Cerebellar nuclear complex (tissue), 1 donor: ENCODE data around the gene TMPRSS7.
"Not testable (repeated sequence)": the region's sequence is repeated elsewhere in the genome, so short reads cannot be mapped to it uniquely, and the experiment has no call there.

Source experiments
- DNase-seq, 2 experiments: peaks; one replicate each; lab custom pipeline; 2025; lab: John Stamatoyannopoulos, UW

Gene TMPRSS7

DNA sequence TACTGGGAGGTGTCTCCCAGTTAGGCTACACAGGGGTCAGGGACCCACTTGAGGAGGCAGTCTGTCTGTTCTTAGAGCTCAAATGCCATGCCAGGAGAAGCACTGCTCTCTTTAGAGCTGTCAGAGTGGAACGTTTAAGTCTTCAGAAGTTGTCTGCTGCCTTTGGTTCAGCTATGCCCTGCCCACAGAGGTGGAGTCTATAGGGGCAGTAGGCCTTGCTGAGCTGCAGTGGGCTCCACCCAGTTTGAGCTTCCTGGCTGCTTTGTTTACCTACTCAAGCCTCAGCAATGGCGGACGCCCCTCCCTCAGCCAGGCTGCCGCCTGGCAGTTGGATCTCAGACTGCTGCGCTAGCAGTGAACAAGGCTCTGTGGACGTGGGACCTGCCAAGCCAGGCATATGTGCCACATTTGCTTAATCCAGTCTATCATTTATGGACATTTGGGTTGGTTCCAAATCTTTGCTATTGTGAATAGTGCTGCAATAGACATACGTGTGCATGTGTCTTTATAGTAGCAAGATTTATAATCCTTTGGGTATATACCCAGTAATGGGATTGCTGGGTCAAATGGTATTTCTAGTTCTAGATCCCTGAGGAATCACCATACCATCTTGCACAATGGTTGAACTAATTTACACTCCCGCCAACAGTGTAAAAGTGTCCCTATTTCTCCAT, 38.0 kb downstream of the TMPRSS7 start:
- not testable (repeated sequence) for DNase-seq

DNA sequence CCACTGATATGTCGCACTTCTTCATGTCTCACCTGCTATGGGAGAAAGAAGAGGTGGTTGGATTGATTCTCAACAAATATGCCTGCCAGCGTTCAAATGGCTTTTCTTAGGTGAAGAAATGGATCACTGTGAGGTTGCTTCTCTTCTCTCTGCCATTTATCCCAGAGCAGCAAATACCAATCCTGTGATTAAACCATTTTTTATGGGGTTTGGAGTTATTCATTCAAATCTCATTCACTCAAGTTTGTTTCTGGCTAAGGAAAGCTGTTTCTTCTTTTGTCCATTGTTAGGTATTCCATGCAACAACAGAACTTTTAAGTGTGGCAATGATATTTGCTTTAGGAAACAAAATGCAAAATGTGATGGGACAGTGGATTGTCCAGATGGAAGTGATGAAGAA, 39.5 kb downstream of the TMPRSS7 start:
- no peak for DNase-seq

DNA sequence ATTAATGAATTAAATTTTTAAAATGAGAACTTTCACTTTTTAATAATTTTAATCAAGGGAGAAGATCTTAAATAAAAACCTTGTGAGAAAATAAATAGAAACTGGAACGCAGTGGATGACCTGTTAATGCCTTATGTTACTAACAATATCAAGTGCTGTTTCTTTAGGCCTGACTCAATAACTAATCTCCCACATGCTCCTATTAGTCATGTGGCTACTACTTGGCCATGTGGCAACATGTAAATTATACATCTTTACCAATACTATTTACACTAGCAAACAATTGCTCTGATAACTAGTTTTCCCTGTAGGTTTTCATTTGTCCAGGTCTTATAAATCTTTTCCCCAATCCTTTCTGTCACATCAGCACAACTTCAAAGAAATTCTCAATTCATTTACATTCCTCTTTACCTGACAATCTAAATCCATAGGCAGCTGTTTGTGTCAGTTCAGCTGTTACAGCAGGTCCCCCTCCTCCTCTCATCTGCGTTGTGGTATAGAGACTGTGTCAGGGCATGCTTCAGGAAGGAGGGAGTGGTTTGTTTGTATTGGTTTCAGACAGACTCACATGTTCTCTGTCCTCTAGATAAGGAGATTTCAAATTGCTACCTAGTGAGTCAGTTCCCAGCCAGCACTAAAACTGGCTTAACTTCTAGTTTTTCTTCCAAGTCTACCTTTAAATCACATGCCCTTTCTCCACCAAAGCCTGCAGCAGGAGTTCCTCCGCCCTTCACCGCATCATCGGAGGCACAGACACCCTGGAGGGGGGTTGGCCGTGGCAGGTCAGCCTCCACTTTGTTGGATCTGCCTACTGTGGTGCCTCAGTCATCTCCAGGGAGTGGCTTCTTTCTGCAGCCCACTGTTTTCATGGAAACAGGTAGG, 40.3 kb downstream of the TMPRSS7 start:
- DNase-seq, result no peak

DNA sequence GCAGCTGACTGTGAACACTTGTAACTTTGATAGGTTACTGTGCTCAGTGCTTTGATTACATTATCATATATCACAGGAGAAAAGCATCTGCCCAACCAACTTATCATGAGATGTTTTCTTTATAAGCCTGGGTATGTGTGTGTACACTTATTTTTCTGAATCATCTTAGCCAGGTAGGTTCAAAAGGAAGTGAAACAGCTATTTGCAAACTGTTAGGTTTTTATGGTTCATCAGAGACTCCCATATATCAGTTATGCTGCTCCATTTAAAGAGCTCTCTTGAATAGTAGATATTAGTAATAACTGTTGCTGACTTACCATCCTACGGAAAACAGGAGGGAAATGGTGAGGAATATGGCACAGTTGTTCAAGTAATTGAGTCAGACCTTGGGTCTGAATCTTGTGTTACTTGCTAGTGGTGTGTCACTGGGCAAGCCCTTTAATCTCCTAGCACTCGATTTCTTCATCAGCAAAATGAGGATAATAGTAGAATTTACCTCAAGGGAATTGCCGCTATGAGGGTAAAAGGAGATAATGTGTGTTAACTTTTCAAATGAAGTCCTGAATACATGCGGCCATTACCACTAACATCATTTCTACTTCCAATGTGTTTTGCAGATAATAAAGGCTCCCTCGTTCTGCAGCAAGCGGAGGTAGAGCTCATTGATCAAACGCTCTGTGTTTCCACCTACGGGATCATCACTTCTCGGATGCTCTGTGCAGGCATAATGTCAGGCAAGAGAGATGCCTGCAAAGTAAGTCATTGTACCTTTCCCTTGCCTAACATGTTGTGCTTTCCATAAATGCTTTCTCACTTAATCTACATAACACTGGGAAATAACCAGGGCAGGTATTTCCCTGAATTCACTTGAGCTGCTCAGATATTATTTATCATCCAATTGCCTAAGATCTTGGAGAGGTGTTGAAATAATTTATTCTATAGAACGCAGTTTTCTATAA, 43.9 kb downstream of the TMPRSS7 start:
- no peak for DNase-seq

DNA sequence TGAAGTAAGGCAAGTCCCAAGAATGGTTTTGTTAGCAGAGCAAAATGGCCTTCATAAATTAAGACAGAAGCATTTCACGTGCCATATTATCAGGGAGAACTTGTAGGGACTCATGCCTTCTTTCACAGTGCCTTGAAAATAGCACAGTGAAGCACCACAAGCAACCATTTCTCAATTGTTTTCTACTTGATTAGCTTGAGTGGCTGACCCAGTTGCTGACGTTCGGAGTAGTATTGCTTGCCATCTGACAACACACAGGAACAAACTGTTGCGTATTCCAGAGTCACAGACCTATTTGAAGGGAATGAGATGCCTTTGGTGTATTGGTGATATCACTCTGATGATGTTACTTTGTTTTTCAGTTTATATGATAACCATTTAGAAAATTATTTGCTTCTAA, 48.7 kb downstream of the TMPRSS7 start:
- DNase-seq, result no peak

DNA sequence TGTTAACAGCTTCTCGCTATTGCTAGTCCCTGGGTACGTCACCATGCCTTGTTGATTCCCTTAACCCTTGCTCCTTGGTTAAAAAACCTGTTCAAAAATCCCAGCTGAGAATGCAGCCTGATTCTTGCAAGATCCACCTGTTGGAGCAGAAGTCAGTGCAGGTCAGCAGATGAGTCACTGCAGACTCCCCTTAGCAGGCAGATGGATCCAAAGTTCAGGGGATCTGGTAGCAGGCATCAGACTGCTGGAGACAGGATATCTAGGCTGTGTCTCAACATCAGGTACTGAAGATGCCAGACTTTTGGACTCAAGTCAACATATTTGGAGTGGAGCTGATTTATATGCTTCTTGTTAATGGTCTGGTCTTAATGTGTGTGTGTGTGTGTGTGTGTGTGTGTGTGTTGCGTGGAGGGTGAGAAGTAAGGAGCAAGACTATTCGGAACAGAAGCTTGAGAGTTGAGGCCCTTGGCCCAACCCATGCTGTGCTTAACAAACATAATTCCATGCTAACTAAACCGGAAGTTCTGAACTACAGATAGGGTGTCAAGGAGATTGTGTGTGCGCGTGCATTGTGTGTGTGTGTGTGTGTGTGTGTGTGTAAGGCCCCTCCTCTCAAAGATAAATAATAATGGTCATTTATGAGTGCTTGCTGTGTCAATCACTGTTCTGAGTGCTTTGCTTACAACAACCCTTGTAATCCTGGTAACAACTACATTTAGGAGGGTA, 50.6 kb downstream of the TMPRSS7 start:
- no peak for DNase-seq

DNA sequence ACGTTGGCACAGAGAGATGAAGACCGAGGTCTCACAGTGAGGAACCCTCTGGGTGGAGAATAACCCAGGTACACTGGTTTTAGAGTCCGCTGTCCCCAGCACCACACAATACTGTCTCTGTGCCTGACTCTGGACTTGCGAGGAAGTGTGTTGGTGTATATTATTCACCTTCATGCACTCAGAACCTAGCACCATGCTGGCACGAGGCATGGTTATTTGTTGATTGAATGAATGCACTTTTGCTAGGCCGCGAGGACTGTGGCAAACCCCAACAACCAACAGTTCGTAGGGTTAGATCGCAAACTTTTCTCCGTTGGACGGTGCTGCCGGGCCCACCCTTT, 51.2 kb downstream of the TMPRSS7 start:
- no peak for DNase-seq

DNA sequence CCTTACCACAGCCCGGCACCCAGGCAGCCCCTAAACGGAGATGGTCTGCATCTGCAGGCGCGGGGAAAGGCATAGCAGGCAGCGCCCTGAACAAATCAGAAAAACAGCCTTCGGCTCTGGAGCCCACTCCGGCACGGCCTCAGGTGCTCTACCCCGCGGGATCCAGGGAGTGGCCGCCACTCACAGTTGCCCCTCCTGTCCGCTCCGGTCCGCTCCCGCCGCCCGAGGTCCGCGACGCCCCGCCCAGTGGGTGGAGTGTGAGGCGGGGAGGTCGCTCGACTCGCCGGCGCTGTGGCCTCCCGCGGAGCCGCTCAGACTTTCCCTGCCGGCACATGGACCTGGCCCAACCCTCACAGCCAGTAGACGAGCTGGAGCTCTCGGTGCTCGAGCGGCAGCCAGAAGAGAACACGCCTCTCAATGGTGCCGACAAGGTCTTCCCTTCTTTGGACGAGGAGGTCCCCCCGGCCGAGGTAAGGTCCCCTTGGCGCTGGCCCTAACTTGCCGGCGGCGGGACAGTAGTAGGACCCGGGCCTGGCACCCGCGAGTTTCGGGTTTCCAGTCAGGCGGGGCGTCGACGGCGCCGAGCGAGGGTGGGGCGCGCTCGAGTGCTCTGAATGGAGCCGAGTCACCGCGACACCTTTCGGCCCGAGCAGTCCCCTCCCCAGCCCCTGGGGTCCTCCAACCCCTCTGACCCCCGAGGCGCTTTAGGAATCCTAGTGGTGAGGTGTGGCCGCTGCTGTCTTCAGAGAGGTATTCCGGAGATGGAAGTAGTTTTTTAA, 51.7 kb downstream of the TMPRSS7 start, which contains the start of gene C3orf52:
Gene C3orf52 (plus strand): TSS at position 314 of the 779 bp plus-strand sequence. CDS start 19 bp downstream, at position 333.
- DNase-seq, result no peak

DNA sequence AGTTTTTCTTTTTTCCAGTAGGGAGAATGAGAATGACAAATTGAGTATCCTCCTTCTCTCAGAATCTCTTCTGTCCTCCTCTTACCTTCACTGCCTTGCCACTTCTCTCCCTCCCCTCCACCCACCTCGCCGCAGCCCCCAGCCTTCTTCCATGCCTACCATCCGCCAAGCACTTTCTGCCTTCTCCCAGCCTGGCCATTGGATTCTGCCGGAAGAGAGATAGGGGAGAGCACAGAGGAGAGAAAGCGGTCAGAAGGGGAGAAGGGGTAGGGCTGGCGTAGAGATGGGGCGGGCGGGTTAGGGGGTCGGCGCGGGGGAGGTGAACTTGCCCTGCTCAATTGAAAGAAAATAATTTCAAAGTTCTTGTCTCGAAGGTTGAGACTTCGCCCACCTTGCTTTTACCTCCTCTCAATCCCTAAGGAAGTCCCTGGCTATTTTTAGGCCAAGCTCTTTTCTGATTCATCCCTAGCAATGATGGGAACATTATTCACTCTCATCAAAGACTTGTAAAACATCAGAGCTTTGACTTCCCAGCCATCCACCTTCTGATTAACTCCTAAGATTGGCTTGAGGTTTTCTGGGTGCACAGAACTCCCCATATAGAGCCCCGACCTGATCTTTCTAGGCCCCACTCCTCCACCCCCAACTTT, 52.5 kb downstream of the TMPRSS7 start:
- DNase-seq, result no peak

DNA sequence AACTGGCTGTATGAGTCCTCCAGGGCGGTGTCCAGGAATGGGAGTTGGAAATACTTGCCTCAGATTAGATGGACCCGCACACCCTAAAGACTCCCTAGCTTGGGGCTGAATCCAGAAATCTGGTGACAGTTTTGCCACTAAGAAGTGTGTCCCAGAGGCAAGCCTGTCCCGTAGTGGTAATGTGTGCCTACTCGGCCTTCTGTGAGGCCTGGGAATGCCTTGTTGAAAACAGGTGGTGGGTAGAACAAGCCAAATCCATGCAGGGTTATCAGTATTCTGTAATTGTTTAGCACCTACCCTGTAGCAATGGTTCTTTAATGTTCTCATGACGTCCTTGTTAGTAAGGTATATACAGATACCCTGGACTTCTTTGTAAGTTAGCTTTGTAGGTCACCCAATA, 53.2 kb downstream of the TMPRSS7 start:
- DNase-seq, result no peak

DNA sequence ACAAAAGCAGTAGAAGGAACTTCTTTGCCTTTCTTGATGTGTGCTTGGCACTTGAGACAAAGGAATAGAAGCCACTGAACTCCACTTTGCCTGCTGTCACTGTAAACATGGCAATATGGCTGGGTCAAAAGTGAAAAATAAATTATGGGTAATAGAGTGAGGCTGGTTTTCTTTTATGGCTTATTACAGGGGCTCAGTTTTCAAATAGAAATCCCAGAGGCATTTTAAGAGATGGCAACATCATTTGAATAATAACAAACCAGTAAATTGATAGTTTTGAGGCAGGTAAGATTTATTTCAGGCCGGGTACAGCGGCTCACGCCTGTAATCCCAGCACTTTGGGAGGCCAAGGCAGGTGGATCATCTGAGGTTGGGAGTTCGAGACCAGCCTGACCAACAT, 54.4 kb downstream of the TMPRSS7 start:
- no peak for DNase-seq

DNA sequence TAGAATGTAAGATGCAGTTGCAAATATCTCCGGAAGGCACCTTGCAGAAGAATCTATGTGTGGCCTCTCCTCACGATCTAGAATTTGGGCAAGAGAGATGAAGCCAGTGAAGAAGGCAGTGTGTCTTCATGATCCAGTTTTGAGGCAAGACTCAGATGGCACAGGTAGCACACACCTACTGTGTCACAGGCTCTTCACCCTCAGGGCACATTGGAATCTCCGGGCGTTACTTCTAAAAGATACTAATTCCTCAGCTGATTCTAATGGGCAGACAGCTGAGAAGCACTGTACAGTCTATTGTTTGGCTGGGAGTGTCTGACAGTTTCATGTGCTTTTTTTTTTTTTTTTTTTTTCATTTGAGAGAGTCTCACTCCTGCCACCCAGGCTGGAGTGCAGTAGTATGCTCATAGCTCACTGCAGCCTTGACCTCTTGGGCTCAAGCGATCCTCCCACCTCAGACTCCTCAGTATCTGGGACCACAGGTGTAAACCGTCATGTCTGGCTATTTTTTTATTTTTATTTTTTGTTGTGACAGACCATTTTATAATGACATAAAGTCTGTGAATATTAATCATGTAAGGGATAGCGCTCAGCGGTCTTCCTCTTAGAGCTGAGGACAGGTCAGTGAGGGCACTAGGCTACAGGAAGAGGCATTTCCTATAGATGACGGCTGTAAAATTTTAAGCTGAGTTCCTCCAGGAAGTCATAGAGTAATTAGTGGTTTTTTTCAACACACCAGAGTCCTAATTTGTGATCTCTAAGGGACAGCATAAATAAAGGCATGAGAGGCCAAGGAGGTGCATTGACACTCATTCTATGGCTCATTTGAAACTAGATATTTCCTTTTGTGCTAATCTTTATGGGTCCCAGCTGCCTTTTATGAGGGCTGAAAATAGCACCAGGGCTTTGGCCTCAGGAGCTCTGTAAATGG, 55.7 kb downstream of the TMPRSS7 start:
- no peak for DNase-seq

DNA sequence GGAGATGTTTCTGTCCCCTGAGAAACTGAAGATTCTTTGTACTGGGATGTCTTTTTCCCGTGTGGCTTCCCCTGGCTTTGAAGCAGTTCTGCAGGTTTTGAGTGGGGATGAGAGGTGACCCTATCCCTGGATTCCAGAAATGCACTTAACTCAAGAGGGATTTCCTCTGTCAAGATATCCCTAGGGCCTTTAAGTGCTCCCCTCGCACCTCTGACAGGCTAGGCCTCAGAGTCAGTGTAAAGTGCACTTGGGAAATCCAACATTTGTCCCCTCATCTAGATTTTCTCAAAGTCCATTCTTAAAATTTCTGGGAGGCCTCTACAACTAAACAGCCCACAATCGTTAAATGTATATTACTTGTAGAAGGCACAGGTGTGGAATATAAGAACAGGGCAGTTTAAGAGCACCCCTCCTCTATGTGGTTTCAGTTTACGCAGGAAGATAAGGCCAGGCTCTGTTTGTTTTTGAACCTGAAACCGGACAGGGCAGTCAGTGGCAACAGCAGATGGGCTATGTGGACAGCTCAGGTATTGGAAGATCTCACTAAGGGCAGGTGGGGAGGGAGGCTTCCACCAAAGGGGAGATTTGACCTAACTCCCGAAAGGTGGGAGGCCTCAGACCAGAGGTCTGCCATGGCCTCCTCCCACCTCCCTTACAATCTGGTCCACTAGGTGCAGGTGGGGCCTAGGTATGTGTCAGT, 56.5 kb downstream of the TMPRSS7 start:
- DNase-seq, result no peak

DNA sequence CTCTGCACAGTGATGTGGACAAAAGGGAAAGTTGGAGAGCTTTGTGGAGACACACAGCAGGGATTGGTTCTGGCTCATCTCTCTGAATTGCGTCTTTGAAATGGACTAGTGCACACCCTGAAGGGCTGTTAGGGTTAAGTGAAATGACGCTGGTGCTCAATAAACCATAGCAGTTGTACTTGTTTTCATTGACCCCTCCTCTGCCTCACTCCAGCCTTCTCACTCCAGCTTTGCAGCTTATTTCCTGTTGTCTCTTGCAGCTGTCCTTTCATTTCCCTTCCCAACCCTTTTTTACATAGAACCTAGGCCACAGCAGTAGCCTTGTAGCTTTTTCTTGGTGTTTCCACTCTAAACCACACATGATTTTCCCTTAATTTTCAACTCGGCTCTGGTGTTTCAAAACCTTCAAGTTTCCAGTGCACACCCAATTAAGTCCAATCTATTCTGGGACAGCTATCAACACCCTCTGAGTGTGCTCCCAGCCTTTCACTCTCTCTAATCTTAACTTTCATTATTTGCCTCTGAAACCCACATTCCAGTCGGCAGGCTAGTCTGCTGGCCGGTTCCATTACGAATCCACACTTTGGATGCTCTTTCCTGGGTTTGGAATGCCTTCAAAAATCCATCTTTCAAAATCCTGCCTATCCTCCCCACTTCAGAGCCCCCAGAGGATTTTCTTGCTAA, 58.1 kb downstream of the TMPRSS7 start:
- DNase-seq, result no peak

DNA sequence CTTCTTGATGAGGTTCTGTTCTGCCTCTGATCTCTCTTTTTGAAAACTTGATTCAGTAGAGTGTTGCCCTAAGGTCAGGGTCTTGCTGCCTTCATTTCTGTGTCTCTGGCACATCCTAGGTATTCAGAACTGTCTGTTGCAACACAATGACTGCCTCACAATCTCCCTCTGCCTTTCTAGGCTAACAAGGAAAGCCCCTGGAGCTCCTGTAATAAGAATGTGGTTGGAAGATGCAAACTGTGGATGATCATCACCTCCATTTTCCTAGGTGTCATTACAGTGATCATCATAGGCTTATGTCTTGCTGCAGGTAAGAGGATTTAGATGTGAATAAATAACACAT, 58.6 kb downstream of the TMPRSS7 start:
- no peak for DNase-seq

DNA sequence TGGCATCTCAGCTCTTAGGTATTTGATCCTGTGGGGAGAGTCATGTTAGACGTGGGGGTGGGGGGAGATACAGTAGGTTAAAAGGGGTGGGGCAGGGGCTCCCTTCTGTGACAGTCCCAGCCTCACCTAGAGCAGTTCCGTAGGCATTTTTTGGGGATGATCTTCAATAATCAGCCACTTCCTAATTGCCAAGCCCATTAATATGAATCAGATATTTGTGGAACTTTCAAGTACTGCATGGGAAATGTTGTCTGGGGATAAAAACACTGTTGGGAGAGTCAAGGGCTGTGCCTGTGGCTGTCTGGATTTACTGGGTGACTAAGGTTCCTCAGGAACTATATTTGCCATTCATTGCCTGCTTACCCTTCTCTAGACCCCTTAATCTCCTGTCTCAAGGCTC, 61.2 kb downstream of the TMPRSS7 start:
- no peak for DNase-seq

DNA sequence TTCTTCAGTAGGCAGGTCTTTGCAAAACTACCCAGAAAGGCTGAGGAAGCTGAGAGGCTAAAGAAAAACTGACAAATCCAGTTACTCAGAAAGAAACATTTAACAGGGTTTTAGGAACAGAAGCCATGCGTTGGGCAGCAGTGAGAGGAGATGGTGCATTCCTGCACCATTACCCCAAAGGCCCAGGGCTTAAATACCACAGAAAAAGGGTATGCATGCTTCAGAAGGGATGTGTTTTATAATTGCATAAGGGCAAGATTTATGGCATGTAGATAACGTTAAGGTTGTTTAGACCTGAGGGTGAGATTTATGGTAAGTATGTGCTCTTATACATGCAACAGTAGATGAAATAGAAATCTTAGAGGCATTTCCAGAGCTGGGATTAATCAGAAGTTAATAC, 61.6 kb downstream of the TMPRSS7 start:
- no peak for DNase-seq

DNA sequence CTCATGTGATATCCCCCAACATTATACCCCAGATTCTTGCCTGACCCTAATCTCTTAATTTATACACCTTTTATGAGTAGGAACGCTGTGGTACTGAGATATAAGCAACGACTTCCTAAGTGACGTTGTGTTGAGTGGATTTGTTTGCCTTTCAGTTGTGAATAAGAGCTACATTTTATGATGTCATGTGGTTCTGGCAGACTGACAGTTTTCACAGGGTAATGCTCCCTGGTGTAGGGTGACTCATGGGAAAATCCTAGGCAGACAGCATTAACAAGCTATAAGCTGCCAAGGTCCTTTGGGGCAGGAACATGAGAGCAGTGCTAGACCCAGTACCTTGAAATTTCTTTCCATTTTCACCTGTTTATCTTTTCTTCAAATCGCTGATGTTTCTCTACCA, 62.8 kb downstream of the TMPRSS7 start:
- no peak for DNase-seq
